BJ (cell line): ENCODE data around the gene VIT. TPM values are rescaled to one million over a fixed set of nuclear protein-coding genes. Genes with fewer than 3 reads are reported as not detected.

ENCODE experiments used
- CTCF ChIA-PET: fragments of 350-600 bp; formaldehyde crosslinking; extraction: SDS; loops from one replicate; lab custom pipeline; 2021; ENCODE audit warnings: antibody characterized with exemption, inconsistent platforms; lab: Yijun Ruan, JAX
- POLR2A ChIA-PET: fragments of 300-600 bp; sonication (Branson Sonifier 250); formaldehyde crosslinking; extraction: SDS; loops from one replicate; lab custom pipeline; 2021; ENCODE audit warnings: antibody characterized with exemption; lab: Charles Lee
- DNase-seq: peaks from one replicate; pipeline ENCODE4 v3.0.0-alpha.2; 2011; ENCODE audit warnings: low read depth
- H3K27me3 ChIP-seq: 2 replicates; pipeline ENCODE4 v1.6.0; 2011; ENCODE audit warnings: low read length; ENCODE audit not compliant: control insufficient read depth, insufficient read depth
- H3K36me3 ChIP-seq: 2 replicates; pipeline ENCODE4 v1.5.1; 2011; ENCODE audit warnings: low read length; ENCODE audit not compliant: control insufficient read depth, insufficient read depth
- H3K4me3 ChIP-seq: 2 replicates; pipeline ENCODE4 v1.5.1; 2011; ENCODE audit warnings: low read depth, mild to moderate bottlenecking, control low read depth, low read length
- polyA plus RNA-seq: library from polyadenylated mRNA; depleted of rRNA; stranded (reverse); fragments of >200 nt; gene quantifications from 2 replicates; pipeline ENCODE4 v1.2.3, GENCODE V29; 2011; rRNA removed
- TF ChIP-seq, protein P1 (sequence below): IDR thresholded peaks from 2 replicates; pipeline ENCODE4 v1.5.1; 2011; ENCODE audit warnings: low read depth, mild to moderate bottlenecking, control low read depth, inconsistent platforms, low read length, moderate library complexity; ENCODE audit not compliant: insufficient read depth

The VIT gene
- polyA plus RNA-seq, 1 experiment, result 41.1 TPM

DNA sequence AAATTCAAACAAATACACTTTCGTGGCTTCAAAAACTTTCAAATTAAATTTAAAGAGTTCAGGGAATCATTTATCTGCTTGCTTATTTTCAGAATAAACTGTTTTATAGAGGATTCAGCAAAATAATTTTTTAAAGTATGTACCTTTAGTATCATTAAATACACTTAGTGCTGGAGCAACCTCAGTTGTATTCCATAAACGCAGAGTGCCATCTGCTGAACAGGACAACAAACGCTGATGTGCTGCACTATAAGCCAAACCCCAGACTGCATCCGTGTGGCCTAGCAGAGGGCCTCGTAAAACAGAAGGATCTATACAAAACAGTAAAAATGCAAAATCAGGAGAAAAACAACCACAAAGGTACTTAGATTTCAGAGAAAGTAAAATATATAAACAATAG, 161.2 kb downstream of the VIT start:
- Histone ChIP-seq H3K27me3 (no peaks in the 10 kb centered on the region), H3K4me3 (no peak overlapping the region), H3K36me3 (no peaks in the 10 kb centered on the region; the same call in 1 of the 2 replicates)
- ChIA-PET CTCF (no interaction called here), POLR2A (no interaction called here)
- no peak for DNase-seq
- TF ChIP-seq, protein P1, sequence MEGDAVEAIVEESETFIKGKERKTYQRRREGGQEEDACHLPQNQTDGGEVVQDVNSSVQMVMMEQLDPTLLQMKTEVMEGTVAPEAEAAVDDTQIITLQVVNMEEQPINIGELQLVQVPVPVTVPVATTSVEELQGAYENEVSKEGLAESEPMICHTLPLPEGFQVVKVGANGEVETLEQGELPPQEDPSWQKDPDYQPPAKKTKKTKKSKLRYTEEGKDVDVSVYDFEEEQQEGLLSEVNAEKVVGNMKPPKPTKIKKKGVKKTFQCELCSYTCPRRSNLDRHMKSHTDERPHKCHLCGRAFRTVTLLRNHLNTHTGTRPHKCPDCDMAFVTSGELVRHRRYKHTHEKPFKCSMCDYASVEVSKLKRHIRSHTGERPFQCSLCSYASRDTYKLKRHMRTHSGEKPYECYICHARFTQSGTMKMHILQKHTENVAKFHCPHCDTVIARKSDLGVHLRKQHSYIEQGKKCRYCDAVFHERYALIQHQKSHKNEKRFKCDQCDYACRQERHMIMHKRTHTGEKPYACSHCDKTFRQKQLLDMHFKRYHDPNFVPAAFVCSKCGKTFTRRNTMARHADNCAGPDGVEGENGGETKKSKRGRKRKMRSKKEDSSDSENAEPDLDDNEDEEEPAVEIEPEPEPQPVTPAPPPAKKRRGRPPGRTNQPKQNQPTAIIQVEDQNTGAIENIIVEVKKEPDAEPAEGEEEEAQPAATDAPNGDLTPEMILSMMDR, result no peak

DNA sequence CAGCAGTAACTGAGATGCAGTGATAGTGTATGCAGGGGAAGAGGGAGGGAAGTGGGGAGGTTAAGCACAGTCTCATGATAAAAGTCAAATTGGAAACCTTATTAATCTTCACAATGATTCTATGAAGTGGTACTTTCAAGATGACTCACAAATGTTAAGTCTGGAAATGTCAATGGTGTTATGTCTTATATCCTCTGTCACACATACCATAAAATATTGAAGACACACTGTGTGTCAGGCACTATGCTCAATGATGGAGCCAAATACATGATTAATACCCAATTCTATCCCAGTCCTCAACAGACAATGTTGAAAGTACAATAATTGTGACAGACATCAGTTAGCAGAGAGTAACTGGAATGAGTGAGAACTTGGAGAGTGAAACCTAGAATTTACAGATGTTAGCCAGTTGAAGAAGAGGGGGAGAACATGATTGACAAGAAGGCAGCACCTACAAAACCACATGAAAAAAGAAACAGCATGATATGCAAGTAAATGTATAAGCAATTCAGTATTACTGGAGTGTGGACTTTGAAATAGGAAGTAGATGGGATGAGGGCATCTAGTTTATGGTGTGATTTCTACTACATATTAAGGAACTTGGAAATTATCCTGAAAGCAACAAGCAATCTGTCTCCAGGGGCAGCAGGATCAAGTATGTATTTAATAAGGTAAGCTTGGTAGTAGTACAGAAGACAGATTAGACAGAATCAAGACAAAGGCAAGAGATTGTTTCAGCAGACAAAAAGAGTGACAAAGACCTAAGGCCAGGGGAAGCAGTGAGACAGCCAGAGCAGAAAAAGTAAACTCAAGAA, 162.3 kb downstream of the VIT start:
- CTCF ChIA-PET, result no interaction called here
- POLR2A ChIA-PET, result no interaction called here
- no peaks in the 10 kb centered on the region for H3K27me3 ChIP-seq
- H3K4me3 ChIP-seq, result no peak overlapping the region
- no peaks in the 10 kb centered on the region; the same call in 1 of the 2 replicates for H3K36me3 ChIP-seq
- TF ChIP-seq, protein P1, result no peak
- DNase-seq, result no peak

DNA sequence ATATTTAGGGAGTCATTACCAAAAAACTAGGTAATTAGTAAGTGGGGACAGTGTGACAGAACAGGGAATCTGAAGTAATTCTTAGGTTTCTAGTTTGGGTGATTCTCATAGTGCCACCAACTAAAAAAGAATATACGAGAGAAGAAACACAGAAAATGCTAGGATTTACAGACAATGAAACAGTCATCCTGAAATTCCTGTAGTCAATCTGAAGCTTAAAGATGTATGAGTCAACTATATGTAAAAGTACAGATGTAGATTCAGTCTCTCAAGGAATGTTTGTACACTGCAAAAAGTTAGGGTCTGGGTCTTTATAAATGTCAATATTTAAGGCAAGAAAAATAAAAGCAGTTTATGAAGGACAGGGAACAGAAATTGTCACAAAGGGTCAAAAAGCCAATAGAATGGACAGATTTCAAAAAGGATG, 162.9 kb downstream of the VIT start:
- ChIA-PET CTCF (no interaction called here), POLR2A (no interaction called here)
- H3K36me3 ChIP-seq, result no peaks in the 10 kb centered on the region; the same call in 1 of the 2 replicates
- TF ChIP-seq, protein P1, result no peak
- no peaks in the 10 kb centered on the region for H3K27me3 ChIP-seq
- no peak overlapping the region for H3K4me3 ChIP-seq
- no peak for DNase-seq

DNA sequence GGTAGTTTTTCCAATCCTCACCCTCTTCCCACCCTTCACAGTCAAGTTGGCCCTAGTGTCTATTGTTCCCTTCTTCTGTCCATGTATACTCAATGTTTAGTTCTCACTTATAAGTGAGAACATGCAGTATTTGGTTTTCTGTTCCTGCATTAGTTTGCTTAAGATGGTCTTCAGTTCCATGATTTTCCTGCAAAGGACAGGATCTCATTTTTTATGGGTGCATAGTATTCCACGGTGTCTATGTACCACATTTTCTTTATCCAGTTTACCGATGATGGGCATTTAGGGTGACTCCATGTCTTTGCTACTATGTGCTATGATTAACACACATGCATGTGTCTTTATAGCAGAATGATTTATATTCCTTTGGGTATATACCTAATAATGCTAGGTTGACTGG, 165.4 kb downstream of the VIT start:
- CTCF ChIA-PET, result no interaction called here
- Histone ChIP-seq H3K4me3 (no peak overlapping the region), H3K36me3 (no peaks in the 10 kb centered on the region; the same call in 1 of the 2 replicates), H3K27me3 (no peaks in the 10 kb centered on the region)
- no peak for DNase-seq
- TF ChIP-seq, protein P1, result no peak
- POLR2A ChIA-PET, result no interaction called here

Other genes with a start within 250 kb of the VIT start
- 38.3 and 90.0 TPM in 2 replicates for gene FEZ2, start 98.5 kb upstream of the VIT start, polyA plus RNA-seq